HCT116 (cell line): ENCODE data around the gene PNMT.

Experiments used
- CTCF ChIP-seq, 3 experiments: fragments of 200-600 bp in 1 of 3; sonication (generic) in 1 of 3; IDR thresholded peaks in 2 of 3; conservative IDR thresholded peaks in 1 of 3; 2 replicates each; pipeline ENCODE4 v1.5.1; 2012 to 2017; ENCODE audit warnings: low read depth in 2 of 3, low read length in 2 of 3, antibody characterized with exemption in 1 of 3, borderline replicate concordance in 1 of 3, control low read depth in 1 of 3, mild to moderate bottlenecking in 1 of 3, mixed read lengths in 1 of 3, mixed run types in 1 of 3, moderate library complexity in 1 of 3; ENCODE audit not compliant: insufficient read depth in 1 of 3
- POLR2AphosphoS5 ChIP-seq: IDR thresholded peaks from 2 replicates; pipeline ENCODE4 v1.6.1; 2011; ENCODE audit warnings: mild to moderate bottlenecking, low read depth, low read length, moderate library complexity
- RAD21 ChIP-seq: IDR thresholded peaks from 2 replicates; pipeline ENCODE4 v1.6.1; 2012; ENCODE audit warnings: low read depth, mild to moderate bottlenecking
- YY1 ChIP-seq: IDR thresholded peaks from 2 replicates; pipeline ENCODE4 v1.6.1; 2011; ENCODE audit warnings: low read length, low read depth, moderate library complexity, mild to moderate bottlenecking; ENCODE audit not compliant: insufficient replicate concordance; ENCODE audit errors: extremely low read depth

- no peak for TF ChIP-seq YY1
- TF ChIP-seq CTCF (IDR thresholded peaks at IDR 0.05 in 2 of 3, conservative IDR thresholded peaks at IDR 0.05 in 1 of 3; ENCODE audit: borderline replicate concordance in 1 of 3, insufficient read depth in 1 of 3, low read depth in 2 of 3, low read length in 2 of 3), result no peak
- no peak for TF ChIP-seq POLR2AphosphoS5
- TF ChIP-seq RAD21, result no peak
Observed at GRCh38 chr17:39687101-39687545, 18.9 kb downstream of the PNMT start.
